HFFc6 (cell line): ENCODE measurements around the gene MLXIPL. TPM values are rescaled to one million over a fixed set of nuclear protein-coding genes. Genes with fewer than 3 reads are reported as not detected.
A peak's percentile ranks its signal among the peaks of the same experiment; 100 is the strongest.
"Not testable (repeated sequence)": the region's sequence is repeated elsewhere in the genome, so short reads cannot be mapped to it uniquely, and the experiment has no call there.

Experiments used
- DNase-seq: peaks from one replicate; pipeline ENCODE4 v3.0.0-alpha.2; 2018
- H3K27ac Mint-ChIP-seq: 2 replicates; pipeline ENCODE4 v1.8.0; 2020; ENCODE audit warnings: mild to moderate bottlenecking, mixed read lengths
- H3K27me3 Mint-ChIP-seq: 2 replicates; pipeline ENCODE4 v1.8.0; 2021; ENCODE audit warnings: mild to moderate bottlenecking, moderate library complexity, mixed read lengths; ENCODE audit not compliant: insufficient read depth
- H3K36me3 Mint-ChIP-seq: 2 replicates; pipeline ENCODE4 v1.8.0; 2021; ENCODE audit warnings: low read depth, mixed read lengths
- H3K4me1 Mint-ChIP-seq: 2 replicates; pipeline ENCODE4 v1.8.0; 2020; ENCODE audit warnings: low read depth, mixed read lengths
- H3K4me3 Mint-ChIP-seq: 2 replicates; pipeline ENCODE4 v1.8.0; 2020; ENCODE audit warnings: mild to moderate bottlenecking, moderate library complexity, mixed read lengths
- H3K9me3 Mint-ChIP-seq: 2 replicates; pipeline ENCODE4 v1.8.0; 2020; ENCODE audit warnings: mild to moderate bottlenecking, mixed read lengths
- CTCF ChIP-seq: fragments of 200-600 bp; sonication (generic); IDR thresholded peaks from 2 replicates; pipeline ENCODE4 v1.5.0; 2021; ENCODE audit warnings: antibody characterized with exemption, mild to moderate bottlenecking
- total RNA-seq, 6 experiments: library from RNA; stranded (reverse); fragmentation: NEBNext Ultra II Directional; extraction: Animal tissue kit (Norgen Biotek cat#: 25700); gene quantifications; 2 replicates in 1 of 6; 3 replicates in 5 of 6; pipeline ENCODE4 v1.2.3, GENCODE V29; 2021

Gene MLXIPL
- total RNA-seq, 6 experiments from 2014 or later, result not detected

DNA sequence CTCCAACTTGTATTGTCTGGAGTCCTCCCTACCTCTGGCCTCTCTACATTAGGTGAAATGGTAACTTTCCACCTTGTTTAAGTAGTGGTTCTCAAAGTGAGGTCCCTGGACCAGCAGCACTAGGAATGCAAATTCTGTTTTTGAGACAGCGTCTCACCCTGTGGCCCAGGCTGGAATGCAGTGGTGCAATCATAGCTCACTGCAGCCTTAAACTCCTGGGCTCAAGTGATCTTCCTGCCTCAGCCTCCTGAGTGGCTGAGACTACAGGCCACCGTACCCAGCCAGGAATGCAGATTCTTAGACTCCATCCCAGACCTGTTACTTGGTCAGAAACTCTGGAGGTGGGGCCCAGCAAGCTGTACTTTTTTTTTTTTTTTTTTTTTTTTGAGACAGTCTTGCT, 39.1 kb downstream of the MLXIPL start:
- peaks cover 6% of the 10 kb centered on the region for H3K27me3 Mint-ChIP-seq
- no peak for TF ChIP-seq CTCF
- H3K4me1 Mint-ChIP-seq, result peaks cover 4% of the 10 kb centered on the region; the same call in 1 of the 2 replicates
- no peak overlapping the region for H3K4me3 Mint-ChIP-seq
- H3K9me3 Mint-ChIP-seq, result no peaks in the 10 kb centered on the region
- H3K36me3 Mint-ChIP-seq, result no peaks in the 10 kb centered on the region
- H3K27ac Mint-ChIP-seq, result no peak overlapping the region
- no peak for DNase-seq

DNA sequence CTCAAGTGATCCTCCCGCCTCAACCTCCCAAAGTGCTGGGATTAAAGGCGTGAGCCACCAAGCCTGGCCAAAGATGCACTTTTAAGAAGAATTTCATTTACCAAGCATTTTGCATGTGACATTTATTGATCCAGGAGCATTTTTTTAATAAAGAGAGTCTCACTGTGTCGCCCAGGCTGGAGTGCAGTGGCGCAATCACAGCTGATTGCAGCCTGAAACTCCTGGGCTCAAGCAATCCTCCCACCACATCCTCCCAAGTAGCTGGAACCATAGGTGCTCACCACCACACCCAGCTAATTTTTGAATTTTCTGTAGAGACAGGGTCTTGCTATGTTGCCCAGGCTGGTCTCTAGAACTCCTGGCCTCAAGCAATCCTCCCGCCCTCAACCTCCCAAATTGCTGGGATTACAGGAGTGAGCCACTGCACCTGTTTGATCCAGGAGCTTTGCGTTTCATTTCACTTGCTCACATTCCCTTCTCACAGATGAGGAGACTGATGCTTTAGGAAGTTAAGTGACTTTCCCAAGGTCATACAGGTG, 41.6 kb downstream of the MLXIPL start:
- H3K27me3 Mint-ChIP-seq, result peaks cover 8% of the 10 kb centered on the region

DNA sequence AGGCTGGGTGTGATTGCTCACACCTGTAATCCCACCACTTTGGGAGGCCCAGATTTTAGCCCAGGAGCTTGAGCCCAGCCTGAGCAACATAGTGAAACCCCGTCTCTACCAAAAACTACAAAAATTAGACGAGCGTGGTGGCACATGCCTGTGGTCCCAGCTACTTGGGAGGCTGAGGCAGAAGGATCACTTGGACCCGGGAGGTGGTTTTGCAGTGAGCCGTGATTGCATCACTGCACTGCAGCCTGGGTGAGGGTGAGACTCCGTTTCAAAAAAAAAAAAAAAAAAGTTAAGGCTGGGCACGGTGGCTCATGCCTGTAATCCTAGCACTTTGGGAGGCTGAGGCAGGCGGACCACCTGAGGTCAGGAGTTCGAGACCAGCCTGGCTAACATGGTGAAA, 43.3 kb downstream of the MLXIPL start:
- not testable (repeated sequence) for H3K4me3 Mint-ChIP-seq, H3K9me3 Mint-ChIP-seq, DNase-seq, H3K27ac Mint-ChIP-seq, H3K27me3 Mint-ChIP-seq
- Mint-ChIP-seq H3K4me1 (peaks cover 19% of the 10 kb centered on the region), H3K36me3 (peaks cover 12% of the 10 kb centered on the region)

More for the DNA sequence above, 41.6 kb downstream of the MLXIPL start:
- no peak overlapping the region for H3K4me3 Mint-ChIP-seq
- no peak for TF ChIP-seq CTCF
- H3K27ac Mint-ChIP-seq, result no peak overlapping the region
- peaks cover 11% of the 10 kb centered on the region for H3K4me1 Mint-ChIP-seq
- peaks cover 6% of the 10 kb centered on the region; the same call in 1 of the 2 replicates for H3K36me3 Mint-ChIP-seq
- no peak for DNase-seq
- H3K9me3 Mint-ChIP-seq, result no peaks in the 10 kb centered on the region; the same call in 1 of the 2 replicates

DNA sequence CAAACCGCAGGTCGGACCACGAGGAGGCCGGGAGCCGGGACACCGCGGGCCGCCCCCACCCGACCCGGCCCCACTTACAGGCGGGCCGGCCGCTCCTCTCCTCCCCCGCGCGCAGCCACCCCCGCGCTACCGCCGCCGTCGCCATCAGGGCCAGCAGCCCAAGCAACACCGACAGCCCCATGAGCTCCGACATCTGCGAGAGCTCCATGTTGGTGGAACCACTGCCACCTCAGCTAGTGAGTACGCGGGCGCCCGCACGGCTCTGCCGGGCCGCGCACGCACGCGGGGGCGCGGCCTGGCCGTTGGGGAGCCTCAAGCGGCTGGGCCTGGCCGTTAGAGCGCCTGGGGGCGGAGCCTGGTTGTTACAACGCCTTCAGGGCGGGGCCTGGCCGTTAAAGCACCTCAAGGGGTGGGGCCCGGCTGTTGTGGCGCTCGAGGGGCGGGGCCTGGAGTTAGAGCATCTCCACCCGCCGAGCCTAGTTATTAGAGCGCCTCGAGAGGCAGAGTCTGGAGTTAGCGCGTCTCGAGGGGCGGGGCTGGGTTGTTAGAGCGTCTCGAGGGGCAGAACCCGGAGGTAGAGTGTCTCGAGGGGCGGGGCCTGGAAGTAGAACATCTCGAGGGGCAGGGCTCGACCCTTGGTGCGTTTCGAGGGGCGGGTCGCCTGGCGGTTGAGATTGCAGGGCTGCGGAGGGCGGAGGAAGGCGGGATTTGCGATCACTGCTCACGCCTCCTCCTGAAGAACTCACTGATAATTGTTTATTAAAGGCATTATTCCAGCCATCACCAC, 45.8 kb downstream of the MLXIPL start, which contains the start of gene TBL2:
Gene TBL2 (minus strand): TSS at position 238 of the 787 bp plus-strand sequence. CDS start 30 bp downstream, at position 208.
- peaks cover 3% of the 10 kb centered on the region for H3K27me3 Mint-ChIP-seq
- peak within 1 kb of the TSS; percentile 93 for H3K27ac Mint-ChIP-seq
- H3K4me3 Mint-ChIP-seq, result peak within 1 kb of the TSS; percentile 95
- no peaks in the 10 kb centered on the region; the same call in 1 of the 2 replicates for H3K9me3 Mint-ChIP-seq
- TF ChIP-seq CTCF, result peak; percentile 42
- peaks cover 21% of the 10 kb centered on the region for H3K36me3 Mint-ChIP-seq
- H3K4me1 Mint-ChIP-seq, result peaks cover 19% of the 10 kb centered on the region
- DNase-seq, result peak; percentile 96

DNA sequence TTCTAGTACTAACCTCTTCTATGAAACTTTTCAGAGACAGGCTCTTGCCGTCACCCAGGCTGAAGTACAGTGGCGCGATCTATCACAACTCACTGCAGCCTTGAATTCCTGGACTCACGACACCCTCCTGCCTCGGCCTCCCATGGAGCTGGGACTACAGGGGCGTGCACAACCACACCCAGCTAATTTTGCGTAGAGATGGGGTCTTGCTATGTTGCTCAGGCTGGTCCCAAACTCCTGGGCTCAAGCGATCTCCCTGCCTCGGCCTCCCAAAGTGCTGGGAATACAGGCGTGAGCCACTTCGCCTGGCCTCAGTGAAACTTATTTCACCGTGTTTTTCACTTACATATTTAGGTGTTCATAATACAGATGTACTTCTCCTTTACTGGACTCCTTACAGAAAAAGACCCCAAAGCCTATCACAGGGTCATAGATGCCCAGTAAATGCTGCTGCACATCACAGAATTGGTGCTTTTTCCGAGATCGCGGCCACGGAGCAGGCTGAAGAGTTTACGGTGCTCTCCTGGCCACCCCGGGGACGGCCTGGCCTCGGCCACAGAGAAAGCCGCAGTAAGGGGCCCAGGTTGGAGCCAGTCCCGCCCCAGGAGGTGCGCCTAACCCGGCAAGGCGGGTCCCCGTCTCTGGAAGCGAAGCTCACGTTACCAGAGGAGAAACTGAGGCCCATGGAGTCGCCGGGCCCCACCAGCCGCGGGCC, 46.5 kb downstream of the MLXIPL start:
- TF ChIP-seq CTCF, result no peak
- Mint-ChIP-seq H3K9me3 (no peaks in the 10 kb centered on the region; the same call in 1 of the 2 replicates), H3K4me1 (peaks cover 19% of the 10 kb centered on the region), H3K27ac (peak overlapping the region; percentile 93), H3K27me3 (peaks cover 3% of the 10 kb centered on the region), H3K4me3 (peak overlapping the region; percentile 95), H3K36me3 (peaks cover 22% of the 10 kb centered on the region)
- no peak for DNase-seq
